A204.1 (cell line): ENCODE results near the gene SRP68.

Experiments used
- FAIRE-seq: peaks from 2 replicates; lab custom pipeline; 2012; peaks lifted over from hg19 to GRCh38; lab: Jason Lieb, UNC

The SRP68 gene

DNA sequence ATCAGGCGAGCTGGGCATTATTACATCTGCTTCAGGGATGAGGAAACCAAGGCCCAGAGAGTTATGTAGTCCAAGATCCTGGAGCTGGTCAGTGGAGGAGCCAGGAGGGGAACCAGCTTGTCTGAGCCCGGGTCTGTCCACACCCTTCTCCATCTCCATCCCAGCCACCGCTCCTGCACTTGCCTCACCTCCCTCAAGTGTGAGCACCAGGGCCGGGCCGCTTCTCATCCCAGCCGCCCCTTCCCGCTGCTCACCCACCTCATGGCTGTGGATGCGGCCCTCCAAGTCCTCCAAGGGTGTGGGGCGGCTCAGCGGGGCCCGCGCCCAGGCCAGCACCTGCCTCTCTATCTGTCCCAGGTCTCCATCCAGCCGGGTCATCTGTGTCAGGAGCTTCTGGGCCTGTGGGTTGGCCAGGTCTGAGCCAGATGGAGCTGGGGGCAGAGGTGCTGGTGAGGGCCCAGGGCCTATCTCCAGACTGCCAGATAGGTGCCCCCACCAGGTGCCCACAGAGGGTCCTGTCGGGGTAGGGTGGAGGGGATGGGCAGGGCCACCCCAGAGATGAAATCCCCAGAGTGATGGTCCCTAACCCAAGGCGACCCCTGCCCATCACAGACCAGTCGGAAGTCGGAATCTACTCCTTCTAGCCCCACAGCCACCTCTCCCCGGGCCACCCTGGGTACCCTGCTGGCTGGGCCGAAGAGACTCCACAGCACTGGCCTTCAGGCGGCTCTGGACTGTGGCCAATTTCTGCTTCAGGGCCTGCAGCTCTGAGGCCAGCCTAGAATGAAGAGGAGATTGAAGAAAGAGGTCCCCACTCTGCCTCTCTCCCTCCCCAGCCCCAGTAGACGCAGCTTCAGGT lies 54.6 kb downstream of the SRP68 start:
- no peak for FAIRE-seq

DNA sequence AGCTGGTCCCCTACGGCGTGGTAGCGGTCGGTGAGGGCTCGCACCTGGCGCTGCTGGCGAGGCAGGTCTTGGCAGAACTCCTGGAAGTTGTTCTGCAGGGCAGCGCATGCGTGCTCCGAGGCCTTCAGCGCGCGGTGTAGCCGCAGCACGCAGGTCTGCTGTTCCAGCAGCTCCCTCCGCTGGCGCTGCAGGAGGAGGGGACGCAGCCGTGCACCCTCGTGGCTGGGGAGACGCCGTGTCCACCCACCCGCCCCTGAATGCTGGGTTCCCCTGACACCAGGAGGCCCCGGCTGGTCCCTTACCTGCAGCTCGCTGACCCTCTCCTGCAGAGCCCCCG lies 57.4 kb downstream of the SRP68 start:
- FAIRE-seq = no peak

DNA sequence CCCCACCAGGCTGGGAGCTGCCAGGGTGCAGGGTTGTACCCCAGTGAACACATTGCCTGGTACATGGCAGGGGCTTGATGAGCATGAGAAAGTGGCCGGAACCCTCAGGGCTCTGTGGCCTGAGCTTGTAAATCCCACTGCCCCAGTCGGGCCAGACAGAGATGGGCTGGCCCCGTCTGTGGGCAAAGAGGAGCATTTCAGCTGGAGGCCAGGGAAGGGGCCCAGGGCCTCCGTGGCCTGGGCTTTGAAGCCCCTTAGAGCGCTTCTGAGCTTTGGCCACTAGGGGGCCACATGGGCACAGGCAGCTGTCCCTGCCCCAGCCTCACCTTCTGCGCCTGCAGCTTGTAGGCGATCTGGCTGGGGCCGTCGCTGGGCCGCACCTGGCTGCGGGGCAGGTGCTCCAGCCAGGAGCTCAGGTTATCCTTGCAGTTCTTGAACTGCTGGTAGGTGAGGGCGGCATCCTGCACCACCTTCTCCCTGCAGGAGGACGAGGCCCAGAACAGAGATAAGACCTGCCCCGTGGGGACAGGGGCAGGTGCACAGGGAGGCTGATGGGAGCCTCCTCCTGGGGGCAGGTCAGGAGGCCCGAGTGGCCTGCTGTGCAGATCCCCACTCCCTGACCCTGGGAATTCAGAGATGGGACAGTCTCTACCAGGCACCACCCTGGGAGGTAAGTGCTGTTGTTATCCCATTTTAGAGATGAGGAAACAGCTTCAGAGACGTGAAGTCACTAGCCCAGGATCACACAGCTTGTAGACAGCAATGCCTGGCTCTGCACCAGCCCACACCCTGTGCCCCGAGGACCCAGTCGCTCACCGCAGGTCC lies 58.0 kb downstream of the SRP68 start:
- FAIRE-seq = no peak

DNA sequence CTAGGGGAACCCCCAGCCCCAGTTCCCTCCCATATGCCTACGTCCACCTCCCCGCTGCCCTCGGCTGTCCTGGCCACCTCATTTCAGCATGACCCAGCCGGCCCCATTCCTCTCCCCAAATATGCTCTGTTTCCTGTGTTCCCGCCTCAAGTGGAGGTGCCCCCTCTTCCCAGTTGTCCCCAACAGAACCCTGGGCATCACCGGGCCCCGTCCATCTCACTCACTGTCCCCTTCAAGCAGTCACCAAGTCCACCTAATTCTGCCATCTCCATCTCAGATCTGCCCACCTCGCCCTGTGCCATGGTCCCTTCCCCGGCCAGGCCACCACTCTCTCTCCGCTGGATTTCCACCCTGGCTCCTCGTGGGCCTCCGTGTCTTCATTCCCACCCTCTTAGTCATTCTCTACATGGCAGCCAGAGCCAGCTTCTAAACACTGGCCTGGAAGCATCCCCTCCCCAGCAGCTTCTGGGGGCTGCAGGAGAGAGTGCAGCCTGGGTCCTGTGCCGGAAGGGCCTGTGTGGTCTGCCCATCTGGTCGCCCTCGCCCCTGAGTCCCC lies 58.9 kb downstream of the SRP68 start:
- no peak for FAIRE-seq

DNA sequence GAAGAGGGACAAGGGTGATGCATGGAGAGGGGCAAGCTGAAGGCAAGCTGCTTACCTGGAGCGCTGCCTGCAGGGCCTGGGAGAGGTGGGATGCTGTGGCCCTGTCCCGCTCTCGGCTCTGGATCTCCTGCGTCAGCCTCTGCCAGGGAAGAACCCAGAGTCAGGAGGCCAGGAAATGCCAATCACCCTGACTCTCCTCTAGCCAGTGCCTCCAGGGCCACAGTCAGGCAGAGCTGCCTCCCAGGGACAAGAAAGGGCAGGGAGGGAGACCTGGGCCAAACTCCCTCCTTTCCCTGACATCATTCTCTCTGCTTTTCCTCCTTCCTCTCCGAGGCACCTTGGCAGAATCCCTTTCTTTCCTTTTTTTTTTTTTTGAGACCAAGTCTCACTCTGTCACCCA lies 60.4 kb downstream of the SRP68 start:
- no peak for FAIRE-seq

DNA sequence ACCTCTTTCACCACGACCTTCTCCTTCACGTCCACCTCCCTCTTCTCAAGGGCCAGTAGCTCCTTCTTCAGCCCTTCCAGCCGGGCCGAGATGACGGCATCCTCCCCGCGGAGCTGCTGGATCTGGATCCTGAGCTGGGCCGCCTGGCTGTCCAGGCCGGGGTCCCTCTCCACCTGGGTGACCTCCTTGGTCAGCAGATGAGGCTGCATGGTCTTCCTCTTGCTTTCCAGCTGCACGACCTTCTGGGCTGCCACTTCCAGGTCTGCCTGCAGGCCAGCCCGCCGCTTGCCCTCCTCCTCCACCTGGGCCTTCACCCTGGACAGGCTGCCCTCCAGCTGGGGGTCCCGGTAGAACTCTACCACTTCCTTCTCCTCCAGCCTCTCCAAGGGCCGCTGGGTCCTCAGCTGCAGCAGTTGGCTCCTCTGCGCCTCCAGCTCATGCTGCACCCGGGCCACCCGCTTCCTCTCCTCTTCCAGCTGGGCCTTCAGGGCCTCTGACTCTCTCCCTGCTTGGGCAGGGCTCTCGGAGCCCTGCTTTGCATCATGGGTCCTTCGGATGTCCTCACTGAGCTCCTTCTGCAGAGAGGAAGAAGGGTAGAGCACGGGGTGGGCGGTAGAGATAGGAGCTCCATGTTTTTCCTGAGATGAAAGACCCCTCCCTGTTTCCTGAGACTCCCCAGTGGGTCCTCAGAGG lies 62.2 kb downstream of the SRP68 start:
- FAIRE-seq = no peak

DNA sequence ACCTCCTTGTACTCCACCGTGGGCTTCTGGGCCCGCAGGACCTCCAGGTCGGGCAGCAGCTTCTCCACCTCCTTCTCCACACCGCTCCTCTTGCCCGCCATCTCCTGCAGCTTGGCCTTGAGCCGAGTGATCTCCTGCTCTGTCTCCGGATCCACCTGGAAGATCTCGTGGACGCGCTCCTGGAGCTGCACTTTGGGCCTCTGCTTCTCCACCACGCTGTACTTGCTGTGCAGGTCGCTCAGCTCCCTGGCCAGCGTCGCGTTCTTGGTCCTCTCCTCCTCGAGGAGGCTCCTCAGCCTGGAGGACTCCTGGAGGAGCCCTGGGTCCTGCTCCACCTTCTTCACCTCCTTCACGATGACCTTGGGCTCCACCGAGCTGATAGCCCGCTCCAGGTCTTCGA lies 62.9 kb downstream of the SRP68 start:
- FAIRE-seq = no peak

DNA sequence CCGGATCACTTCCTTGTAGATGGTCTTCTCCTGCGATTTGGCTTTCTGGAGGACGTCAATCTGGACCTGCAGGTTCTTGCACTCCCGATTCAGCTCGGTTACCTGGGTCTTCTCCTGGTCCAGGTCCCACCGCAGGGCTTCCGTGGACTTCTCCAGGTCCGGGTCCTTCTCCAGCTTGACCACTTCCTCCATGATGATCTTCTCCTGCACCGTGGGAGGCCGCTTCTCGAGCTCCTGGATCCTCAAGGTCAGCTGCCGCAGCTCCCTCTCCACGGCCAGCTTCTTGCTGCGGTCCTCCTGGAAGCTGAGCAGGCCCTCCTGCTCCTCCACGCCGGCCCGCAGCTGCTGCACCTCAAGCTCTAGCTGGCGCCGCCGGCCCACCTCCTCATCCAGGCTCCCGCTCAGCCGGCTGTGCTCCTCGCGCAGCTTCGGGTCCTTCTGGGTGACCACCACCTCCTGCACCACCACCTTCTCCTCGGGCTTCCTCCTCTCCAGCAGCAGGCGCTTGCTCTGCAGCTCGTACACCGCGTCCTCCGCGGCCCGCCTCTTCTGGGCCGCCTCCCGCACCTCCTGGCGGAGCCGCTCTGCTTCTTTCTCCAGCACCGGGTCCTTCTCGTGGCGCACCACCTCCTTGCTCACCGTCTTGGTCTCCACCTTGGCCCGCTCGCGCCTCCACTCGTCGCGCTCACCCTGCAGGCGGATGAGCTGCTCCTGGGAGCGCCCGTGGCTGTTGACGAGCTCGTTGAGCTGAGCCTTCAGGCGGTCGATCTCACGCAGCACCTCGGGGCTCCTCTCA lies 63.5 kb downstream of the SRP68 start:
- no peak for FAIRE-seq

DNA sequence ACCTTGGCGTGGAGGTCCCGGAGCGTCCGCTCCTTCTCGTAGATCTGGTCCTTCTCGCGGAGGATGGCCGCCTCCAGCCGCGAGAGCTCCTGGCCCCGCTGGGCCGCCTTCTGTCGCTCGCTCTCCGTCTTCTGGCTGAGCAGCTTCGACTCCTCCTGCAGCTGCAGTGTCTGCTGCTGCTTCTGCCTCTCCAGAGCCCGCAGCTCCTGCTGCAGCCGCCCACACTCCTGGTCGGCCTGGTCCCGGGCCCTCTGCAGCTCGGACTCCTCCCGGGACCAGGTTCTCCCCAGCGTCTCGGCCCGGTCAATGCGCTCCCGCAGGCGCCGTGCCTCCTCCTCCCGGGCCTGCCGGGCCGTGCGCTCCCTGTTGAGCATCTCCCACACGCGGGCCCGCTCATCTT lies 64.1 kb downstream of the SRP68 start:
- FAIRE-seq = no peak

DNA sequence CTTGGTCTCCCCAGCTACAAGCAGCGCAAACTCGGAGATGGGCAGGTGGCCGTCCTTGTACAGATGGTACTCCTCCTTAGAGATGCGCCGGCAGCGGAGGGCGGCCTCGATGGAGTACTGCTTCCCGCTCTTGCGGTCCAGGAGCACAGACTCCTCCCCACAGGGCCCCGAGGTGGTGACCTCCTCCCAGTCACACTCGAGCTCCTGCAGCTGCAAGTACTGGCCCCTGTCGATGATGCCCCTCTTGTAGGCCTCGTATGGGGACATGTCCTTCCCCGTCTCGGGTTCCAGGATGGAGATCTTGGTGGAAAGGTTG lies 64.5 kb downstream of the SRP68 start:
- no peak for FAIRE-seq

DNA sequence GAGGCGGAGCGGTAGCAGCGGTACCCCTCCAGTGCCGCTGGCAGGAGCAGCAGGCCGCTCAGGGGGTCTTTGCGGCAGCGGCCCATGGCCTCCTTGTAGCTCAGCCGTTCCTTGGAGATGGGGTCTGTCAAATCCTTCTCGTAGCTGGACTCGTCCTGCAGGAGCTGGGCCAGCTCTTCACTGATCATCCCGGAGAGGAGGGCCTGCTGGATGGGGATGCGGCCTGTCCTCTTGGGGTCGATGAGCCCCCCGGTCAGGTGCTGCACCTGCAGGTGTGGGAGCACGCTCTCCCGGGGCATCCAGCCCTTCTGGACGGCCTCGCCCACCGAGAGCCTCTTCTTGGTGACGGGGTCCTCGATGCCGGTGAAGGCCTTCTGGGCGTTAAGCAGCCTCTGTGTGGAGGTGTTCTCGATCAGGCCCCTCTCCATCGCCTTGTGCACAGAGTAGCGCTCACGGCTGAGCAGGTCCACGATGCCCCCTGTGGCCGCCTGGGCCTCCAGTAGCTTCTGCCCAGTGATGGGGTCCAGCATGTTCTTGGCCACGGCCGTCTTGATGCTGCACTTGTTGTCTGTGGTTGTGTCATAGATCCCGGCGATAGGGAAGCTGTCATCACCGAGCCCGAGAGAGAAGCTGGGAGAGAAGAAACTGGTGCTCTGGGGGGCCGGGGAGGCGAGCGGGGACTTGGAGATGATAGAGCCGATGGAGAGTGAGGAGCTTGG lies 65.0 kb downstream of the SRP68 start:
- no peak for FAIRE-seq

DNA sequence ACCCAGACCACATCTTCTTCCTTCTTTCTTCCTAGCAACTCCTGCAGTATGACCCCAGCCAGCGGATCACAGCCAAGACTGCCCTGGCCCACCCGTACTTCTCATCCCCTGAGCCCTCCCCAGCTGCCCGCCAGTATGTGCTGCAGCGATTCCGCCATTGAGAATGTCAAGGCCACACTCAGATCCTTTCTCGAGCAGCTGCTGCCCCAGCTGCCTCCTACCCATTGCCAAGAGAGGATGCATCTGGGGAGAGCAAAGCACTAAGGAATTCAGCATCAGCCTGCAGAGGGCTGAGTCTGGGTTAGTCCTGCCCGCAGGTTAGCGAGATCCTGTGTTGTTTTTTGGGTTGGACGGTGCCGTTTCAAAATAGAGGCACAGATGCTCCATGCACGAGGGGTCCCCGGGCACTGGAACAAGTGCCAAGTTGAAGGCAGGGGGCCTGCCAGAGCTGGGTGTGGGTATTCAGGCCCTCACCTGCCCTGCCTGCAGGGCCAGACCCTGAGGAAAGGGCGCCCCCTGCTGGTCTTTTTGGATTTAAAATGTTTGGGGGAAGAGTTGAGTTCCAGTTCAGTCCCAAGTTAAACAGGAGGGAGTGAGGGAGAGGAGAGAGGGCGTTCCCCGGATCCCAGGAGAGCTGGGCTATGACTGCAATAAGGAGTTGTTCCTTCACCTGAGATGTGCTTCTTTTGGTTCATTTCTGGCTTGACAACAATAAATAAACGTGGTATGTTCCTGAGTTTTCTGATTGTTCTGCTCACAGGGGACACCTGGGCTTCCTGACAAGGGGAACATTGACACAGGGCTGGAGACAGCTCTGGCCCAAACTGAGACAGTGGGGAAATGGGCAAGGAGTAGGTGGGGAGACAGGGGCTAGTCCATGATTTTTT lies 66.8 kb downstream of the SRP68 start:
- no peak for FAIRE-seq

DNA sequence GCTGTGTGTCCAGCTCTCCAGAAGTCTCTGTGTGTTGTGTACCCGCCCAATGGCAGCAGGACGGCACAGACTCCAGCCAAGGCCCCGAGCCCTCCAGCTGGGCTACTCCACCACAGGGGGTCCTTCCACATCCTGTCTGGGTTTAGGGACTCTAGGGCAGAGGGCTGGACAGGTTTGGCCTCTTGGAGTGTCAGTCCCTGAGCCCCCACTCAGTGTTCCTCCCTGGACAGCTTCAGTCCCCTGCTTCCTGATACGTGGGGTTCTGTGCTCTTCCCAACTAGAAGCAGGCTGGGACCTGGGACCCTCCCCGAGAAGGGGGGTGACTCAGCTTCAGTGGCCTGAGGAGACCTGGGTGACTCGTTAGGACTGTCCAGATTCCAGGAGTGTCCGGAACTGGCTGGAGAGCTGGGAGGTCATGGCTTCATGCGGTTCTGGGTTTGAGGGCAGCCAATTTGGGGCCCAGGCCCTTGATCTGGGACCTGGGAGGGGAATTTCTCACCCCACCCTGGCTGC lies 67.5 kb downstream of the SRP68 start:
- no peak for FAIRE-seq

DNA sequence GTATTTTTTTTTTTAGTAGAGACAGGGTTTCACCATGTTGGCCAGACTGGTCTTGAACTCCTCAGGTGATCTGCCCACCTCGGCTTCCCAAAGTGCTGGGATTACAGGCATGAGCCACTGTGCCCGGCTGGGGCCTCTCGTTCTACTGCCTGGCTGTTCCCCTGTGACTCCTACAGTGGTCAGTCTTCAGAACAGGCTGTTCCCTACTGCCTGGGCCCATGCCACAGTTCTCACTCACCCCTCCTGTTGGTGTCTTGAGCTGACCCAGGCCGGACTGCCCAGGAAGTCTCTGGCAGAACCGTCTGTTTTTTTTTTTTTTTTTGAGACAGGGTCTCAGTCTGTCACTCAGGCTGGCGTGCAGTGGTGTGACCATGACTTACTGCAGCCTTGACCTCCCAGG lies 68.4 kb downstream of the SRP68 start:
- FAIRE-seq = no peak

DNA sequence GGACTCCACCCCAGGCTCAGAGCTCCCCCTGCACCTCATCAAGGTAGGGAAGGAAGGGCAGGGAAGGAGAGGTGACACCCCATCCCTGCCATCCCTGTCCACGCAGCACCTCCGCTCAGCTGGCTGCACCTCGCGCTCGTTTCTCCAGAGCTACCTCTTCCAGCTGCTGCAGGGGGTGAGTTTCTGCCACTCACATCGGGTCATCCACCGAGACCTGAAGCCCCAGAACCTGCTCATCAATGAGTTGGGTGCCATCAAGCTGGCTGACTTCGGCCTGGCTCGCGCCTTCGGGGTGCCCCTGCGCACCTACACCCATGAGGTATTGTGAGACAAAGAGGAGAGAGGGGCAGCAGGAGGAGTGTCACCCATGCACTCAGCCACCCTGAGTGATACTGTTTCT lies 70.2 kb downstream of the SRP68 start:
- FAIRE-seq = no peak

DNA sequence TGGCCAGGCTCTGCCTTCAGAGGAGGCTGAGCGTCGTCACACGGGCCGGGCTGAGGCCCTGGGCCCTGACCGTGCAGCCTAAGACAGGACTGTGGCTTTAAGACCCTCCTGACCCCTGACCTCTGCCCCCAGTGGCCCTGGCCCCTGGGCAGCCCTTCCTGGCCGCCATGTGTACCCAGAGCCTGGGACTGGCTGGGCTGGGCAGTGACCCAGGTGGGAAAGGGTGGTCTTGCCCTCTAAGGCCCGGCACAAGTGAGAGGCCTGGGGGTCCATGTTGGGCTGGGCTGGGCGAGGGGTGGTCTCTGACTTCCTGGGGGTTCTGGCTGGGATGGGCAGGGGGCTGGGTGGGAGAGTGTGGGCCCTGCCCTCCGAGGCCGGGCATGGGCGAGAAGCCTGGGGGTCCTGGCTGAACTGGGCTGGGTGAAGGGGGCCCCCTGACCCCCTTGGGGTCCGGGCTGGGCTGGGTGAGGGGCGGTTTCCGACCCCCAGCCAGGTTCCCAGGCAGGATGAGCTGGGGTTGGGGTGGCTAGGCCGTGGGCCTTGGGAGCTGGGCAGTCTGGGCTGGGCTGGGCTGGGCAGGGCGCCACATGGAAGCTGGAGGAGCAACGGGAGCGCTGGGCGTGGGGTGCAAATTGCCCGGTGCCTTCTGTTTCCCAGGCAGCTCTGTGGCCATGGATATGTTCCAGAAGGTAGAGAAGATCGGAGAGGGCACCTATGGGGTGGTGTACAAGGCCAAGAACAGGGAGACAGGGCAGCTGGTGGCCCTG lies 71.4 kb downstream of the SRP68 start, which contains the start of gene CDK3:
TSS of gene CDK3 (plus strand) at position 101 of the 767 bp plus-strand sequence. CDS start at position 672, 571 bp downstream.
- FAIRE-seq = no peak

DNA sequence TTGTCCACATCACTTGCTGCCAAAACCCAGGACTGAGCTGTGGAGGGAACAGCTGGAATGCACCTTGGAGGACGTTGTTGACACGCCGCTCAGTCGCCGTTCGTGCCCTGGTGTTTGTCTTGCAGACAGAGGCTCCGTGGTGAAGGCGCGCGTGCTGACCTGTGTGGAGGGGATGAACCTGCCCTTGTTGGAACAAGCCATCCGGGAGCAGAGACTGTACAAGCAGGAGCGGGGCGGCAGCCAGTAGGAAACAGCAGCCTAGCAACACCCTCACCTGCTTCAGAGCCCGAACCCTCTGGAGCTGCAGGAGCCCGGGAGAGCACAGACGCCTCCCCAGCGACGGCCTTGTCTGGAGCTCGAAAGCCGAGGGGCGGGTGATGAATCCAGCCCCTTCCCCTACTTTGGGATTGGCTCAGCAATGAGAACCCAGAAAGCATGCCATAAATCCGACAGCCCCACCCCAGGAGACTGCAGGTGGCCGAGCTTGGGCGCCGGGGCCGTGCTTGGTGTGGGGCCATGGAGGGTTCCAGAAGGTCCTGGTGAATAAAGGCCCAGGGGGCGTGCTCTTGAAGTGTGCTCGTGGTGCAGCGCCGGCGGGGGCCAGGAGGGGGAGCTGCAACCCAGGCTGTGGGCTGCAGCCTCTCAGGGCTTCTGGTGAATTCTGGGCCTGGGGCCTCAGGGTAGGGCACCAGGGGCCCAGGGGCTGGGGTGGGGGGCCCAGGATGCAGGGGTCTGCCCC lies 72.1 kb downstream of the SRP68 start:
- no peak for FAIRE-seq

DNA sequence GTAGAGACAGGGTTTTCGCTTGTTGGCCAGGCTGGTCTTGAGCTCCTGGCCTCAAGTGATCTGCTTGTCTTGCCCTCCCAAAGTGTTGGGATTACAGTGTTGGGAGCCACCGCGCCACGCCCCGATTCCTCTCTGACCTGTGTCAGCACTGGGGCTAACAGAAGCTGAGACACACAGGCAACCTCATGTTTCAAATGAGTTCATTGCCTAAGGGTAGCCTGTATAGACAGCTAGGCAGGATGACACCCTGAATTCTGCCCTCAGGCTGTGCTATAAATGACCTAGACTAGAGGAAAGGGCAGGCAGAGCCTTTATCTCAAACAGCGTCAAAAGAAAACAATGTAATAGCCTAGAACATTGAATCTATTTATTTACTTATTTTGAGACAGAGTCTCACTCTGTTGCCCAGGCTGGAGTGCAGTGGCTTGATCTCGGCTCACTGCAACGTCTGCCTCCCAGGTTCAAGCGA lies 74.0 kb downstream of the SRP68 start:
- FAIRE-seq = no peak
